Panc1 (cell line): ENCODE data around the gene CDK4. TPM values are rescaled to one million over a fixed set of nuclear protein-coding genes. Genes with fewer than 3 reads are reported as not detected.
A peak's percentile ranks its signal among the peaks of the same experiment; 100 is the strongest.

Experiments used
- ATAC-seq: fragments of 200-7000 bp; cut with Tn5 transposase; 2 replicates; pipeline ENCODE4 v1.9.1; 2020; ENCODE audit warnings: mild to moderate bottlenecking, moderate library complexity
- BruUV-seq: library from RNA; stranded (reverse); fragments of 400-500 nt; replicated peaks from 2 replicates; lab custom pipeline; 2021; lab: Mats Ljungman, UMichigan
- CTCF ChIA-PET: fragments of 300-600 bp; sonication (Branson Sonifier 250); formaldehyde crosslinking; loops from one replicate; lab custom pipeline; 2022; ENCODE audit warnings: antibody characterized with exemption; lab: Charles Lee
- POLR2A ChIA-PET: fragments of 300-600 bp; sonication (Branson Sonifier 250); formaldehyde crosslinking; loops from one replicate; lab custom pipeline; 2022; ENCODE audit warnings: antibody characterized with exemption; lab: Charles Lee
- DNase-seq: peaks from one replicate; pipeline ENCODE4 v3.0.0-alpha.2; 2010; ENCODE audit warnings: low read depth, low spot score
- H3K27ac ChIP-seq: 2 replicates; pipeline ENCODE4 v1.5.1; 2011; ENCODE audit warnings: mild to moderate bottlenecking, low read length, inconsistent platforms
- H3K27me3 ChIP-seq: fragments of 200-500 bp; sonication (Bioruptor generic); 2 replicates; pipeline ENCODE4 v1.6.0; 2014; ENCODE audit warnings: low read length, inconsistent platforms; ENCODE audit not compliant: control insufficient read depth, insufficient read depth
- H3K36me3 ChIP-seq: fragments of 200-500 bp; sonication (Bioruptor generic); 2 replicates; pipeline ENCODE4 v1.5.1; 2014; ENCODE audit warnings: inconsistent platforms, mild to moderate bottlenecking, low read length, moderate library complexity; ENCODE audit not compliant: control insufficient read depth, insufficient read depth
- H3K4me1 ChIP-seq: 2 replicates; pipeline ENCODE4 v1.5.1; 2011; ENCODE audit warnings: inconsistent platforms, mild to moderate bottlenecking, low read length, moderate library complexity; ENCODE audit not compliant: control insufficient read depth, insufficient read depth
- H3K4me3 ChIP-seq, 2 experiments: 2 replicates each; pipeline ENCODE4 v1.5.1; 2011 to 2012; ENCODE audit warnings: low read depth in 2 of 2, low read length in 2 of 2, mild to moderate bottlenecking in 2 of 2, inconsistent platforms in 1 of 2, moderate library complexity in 1 of 2
- H3K9me3 ChIP-seq: fragments of 200-500 bp; sonication (Bioruptor generic); 2 replicates; pipeline ENCODE4 v1.5.1; 2014; ENCODE audit warnings: low read depth, mild to moderate bottlenecking, inconsistent platforms, low read length, moderate library complexity; ENCODE audit not compliant: control insufficient read depth, insufficient read depth
- CTCF ChIP-seq: fragments of 450-650 bp; IDR thresholded peaks from 2 replicates; pipeline ENCODE4 v1.5.1; 2017; ENCODE audit warnings: mild to moderate bottlenecking
- POLR2AphosphoS5 ChIP-seq: IDR thresholded peaks from 2 replicates; pipeline ENCODE4 v1.6.1; 2012; ENCODE audit warnings: mild to moderate bottlenecking, low read depth, low read length, moderate library complexity
- REST ChIP-seq, 2 experiments: IDR thresholded peaks; 2 replicates each; pipeline ENCODE4 v1.6.1; 2011 to 2012; ENCODE audit warnings: low read depth in 2 of 2, control low read depth in 1 of 2, low read length in 1 of 2, mild to moderate bottlenecking in 1 of 2, moderate library complexity in 1 of 2; ENCODE audit not compliant: insufficient read depth in 1 of 2
- SIN3A ChIP-seq: IDR thresholded peaks from 2 replicates; pipeline ENCODE4 v1.6.1; 2012; ENCODE audit warnings: low read depth, mild to moderate bottlenecking, low read length, moderate library complexity, borderline replicate concordance; ENCODE audit not compliant: insufficient read depth
- TCF7L2 ChIP-seq: IDR thresholded peaks from 2 replicates; pipeline ENCODE4 v1.6.1; 2011; ENCODE audit warnings: mild to moderate bottlenecking, low read depth, low read length, inconsistent platforms
- in situ Hi-C: cut with HindIII; loops from 2 replicates; pipeline ENCODE4 v1.10.0; 2016; ENCODE audit warnings: low sequenced_read_pairs, low pct_unique_long_range_greater_than_20kb
- intact Hi-C: fragments of 100-400 bp; cut with micrococcal nuclease; formaldehyde crosslinking; loops from one replicate; pipeline ENCODE4 v1.10.0; 2022; ENCODE audit not compliant: unreplicated experiment
- total RNA-seq: library from RNA; stranded (reverse); gene quantifications from one replicate; pipeline ENCODE4 v1.2.1, GENCODE V29; 2021; ENCODE audit not compliant: unreplicated experiment

CDK4 gene
- total RNA-seq, 1 experiment from 2014 or later, result 201 TPM

GRCh38 chr12:57725851-57726150 is 26.3 kb downstream of the CDK4 start:
- in situ Hi-C loops, result no loop called here
- H3K27ac ChIP-seq, result peak overlapping the region; percentile 82
- peak; percentile 11 for ATAC-seq

GRCh38 chr12:57724936-57725740 is 27.0 kb downstream of the CDK4 start:
- H3K4me3 ChIP-seq, result no peak overlapping the region
- H3K36me3 ChIP-seq, result no peaks in the 10 kb centered on the region
- BruUV-seq, result TSS peak; percentile 80
- H3K4me1 ChIP-seq, result peaks cover 4% of the 10 kb centered on the region; the same call in 1 of the 2 replicates
- ChIA-PET POLR2A (no interaction called here), CTCF (interaction anchor here (0.6 to 2.0 kb wide), 3 partner anchors 8 to 16 kb away, joined by 3 to 10 read pairs (median 3); no protein-coding TSS in a partner anchor)
- ATAC-seq, result no peak
- intact Hi-C loops (no loop called here), in situ Hi-C loops (no loop called here)
- DNase-seq, result no peak
- no peaks in the 10 kb centered on the region for H3K27me3 ChIP-seq
- no peak overlapping the region for H3K27ac ChIP-seq
- H3K9me3 ChIP-seq, result no peaks in the 10 kb centered on the region
- TF ChIP-seq CTCF (no peak), REST (IDR thresholded peaks at IDR 0.05; ENCODE audit: insufficient read depth in 1 of 2, low read depth in 2 of 2, low read length in 1 of 2) (no peak), SIN3A (no peak), TCF7L2 (no peak)

More at GRCh38 chr12:57725851-57726150, 26.3 kb downstream of the CDK4 start:
- Histone ChIP-seq H3K4me3 (peak overlapping the region; percentile 93), H3K27me3 (no peaks in the 10 kb centered on the region), H3K4me1 (peaks cover 4% of the 10 kb centered on the region; the same call in 1 of the 2 replicates), H3K9me3 (no peaks in the 10 kb centered on the region), H3K36me3 (no peaks in the 10 kb centered on the region)
- intact Hi-C loops, result no loop called here
- TF ChIP-seq CTCF (no peak), POLR2AphosphoS5 (no peak), TCF7L2 (no peak), SIN3A (no peak), REST (IDR thresholded peaks at IDR 0.05; ENCODE audit: insufficient read depth in 1 of 2, low read depth in 2 of 2, low read length in 1 of 2) (no peak)
- DNase-seq, result no peak
- no TSS peak for BruUV-seq
- ChIA-PET CTCF (interaction anchor here (0.6 to 2.0 kb wide), 7 partner anchors 9 to 100 kb away, joined by 3 to 12 read pairs (median 5); partner anchors contain the start of genes B4GALNT1 and TSPAN31), POLR2A (interaction anchor here (0.6 kb wide), 1 partner anchor 82 kb away, joined by 4 read pairs; no protein-coding TSS in a partner anchor)
